CD1c-positive myeloid dendritic cell (primary cell): ENCODE measurements around the gene ZER1.

Experiments used
- DNase-seq: peaks from one replicate; pipeline ENCODE4 v3.0.0-alpha.2; 2016; ENCODE audit errors: extremely low spot score

Gene ZER1

GRCh38 chr9:128735373-128735772, 36.4 kb downstream of the ZER1 start:
- no peak for DNase-seq

- peak; percentile 59 for DNase-seq
Observed at GRCh38 chr9:128733256-128733655, 38.5 kb downstream of the ZER1 start.

GRCh38 chr9:128732576-128732975, 39.2 kb downstream of the ZER1 start:
- no peak for DNase-seq

DNA sequence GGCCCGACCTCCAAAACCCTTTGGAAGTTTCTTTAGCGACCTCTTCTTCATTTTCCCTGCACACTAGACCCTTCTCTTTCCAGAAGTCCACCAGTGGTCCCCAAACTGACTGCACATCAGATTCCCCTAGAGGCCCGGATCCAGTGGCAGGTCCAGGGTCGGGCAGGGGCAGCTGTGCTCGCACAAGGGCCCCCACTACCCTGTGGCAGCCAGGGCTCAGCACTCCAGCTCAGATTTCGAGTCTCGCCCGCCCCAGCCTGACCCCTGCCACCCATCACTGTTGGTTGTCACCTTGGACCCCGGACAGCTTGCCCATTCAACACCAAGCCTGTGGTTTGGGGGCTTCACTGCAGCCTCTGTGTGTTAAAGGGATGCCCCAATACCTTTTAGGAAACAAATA, 40.0 kb downstream of the ZER1 start:
- no peak for DNase-seq

- no peak for DNase-seq
Observed at GRCh38 chr9:128731093-128731492, 40.6 kb downstream of the ZER1 start.

DNA sequence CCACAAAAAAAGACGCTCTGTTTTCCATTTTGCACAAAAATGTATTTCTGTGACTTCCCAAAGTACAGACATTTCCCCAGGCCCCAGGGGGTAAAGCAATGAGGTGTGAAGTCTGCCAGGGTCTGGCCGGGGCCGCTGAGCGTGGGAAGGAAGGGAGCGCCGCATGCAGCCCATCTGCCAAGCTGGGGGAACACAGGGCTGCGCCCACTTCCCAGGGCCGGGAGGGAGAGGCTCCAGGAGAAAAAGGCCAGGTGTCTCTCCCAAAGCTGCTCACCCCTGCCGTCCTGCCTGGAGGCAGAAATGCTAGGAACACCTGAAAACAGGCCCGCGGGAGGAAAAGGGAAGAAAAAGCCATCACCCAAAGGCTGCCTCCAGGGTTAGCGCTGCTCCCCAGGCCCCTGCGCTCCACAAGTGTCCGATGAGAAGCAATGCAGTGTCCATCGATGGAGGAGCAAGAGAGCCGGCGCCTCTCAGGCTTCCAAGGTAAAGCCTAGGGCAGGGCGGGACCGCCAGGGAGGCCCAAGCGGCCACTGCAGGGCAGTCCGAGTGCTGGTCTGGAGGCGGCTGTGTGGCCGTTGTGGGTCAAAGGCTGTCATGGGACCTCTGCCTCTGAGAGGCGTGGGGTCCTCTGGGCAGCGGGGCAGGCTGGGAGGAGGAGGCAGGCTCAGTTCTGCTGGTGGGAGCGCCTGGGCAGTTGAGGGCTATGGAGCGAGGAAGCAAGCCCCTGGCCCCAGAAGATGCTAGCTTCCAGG, 41.8 kb downstream of the ZER1 start:
- no peak for DNase-seq

GRCh38 chr9:128729302-128729701, 42.4 kb downstream of the ZER1 start:
- no peak for DNase-seq

DNA sequence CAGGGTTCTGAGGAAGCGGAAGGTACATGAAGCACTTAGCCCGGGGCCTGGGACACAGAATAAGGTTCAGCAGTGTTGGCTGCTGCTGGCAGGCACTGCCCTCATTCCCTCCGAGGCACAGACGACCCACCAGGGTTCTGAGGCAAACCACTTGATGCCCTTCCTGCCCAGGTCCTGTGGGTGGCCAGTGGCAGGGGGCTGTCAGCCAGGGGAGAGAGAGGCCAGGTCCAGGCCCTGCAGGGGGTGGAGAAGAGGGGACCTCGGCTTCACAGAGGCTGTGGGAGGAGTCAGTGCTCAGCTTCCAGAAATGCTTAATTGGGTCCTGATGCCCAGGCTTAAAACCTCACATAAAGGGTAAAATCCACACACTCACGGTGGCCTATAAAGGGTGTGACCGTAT, 43.4 kb downstream of the ZER1 start:
- no peak for DNase-seq

- no peak for DNase-seq
Observed at GRCh38 chr9:128727640-128728248, 44.0 kb downstream of the ZER1 start.

- DNase-seq = peak; percentile 82
Observed at GRCh38 chr9:128724744-128725211, 46.9 kb downstream of the ZER1 start.

GRCh38 chr9:128723866-128724743, 47.6 kb downstream of the ZER1 start, which contains the start of gene ZDHHC12:
Gene ZDHHC12, minus strand, starts transcription at chr9:128724127. Its CDS starts 34 bp downstream, at chr9:128724093.
- peak; percentile 98 for DNase-seq

DNA sequence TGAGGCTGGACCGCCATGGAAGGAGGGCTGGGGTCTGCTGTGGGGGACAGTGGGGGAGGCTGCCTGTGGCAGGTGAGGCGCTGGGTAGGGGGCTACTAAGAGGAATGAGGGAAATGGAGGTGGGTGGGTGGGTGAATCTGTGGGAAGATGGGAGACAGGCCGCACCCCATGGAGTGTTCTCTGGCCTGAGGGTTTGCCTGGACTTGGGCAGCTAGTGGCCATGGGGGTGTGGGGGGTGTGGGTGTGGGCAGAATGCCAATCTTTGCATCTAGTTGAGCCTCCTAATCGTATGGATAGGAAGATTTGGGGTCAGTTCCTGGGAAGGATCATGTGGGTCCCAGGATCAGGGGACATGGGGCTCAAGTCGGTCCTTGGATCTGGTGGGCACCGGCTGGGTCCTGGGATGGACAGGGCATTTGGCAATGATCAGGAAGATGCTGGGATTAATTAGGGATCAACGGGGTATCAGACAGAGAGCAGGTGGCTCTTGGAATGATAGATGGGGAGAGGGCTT, 48.3 kb downstream of the ZER1 start:
- DNase-seq = no peak

GRCh38 chr9:128722380-128723351, 49.1 kb downstream of the ZER1 start:
- DNase-seq = no peak

DNA sequence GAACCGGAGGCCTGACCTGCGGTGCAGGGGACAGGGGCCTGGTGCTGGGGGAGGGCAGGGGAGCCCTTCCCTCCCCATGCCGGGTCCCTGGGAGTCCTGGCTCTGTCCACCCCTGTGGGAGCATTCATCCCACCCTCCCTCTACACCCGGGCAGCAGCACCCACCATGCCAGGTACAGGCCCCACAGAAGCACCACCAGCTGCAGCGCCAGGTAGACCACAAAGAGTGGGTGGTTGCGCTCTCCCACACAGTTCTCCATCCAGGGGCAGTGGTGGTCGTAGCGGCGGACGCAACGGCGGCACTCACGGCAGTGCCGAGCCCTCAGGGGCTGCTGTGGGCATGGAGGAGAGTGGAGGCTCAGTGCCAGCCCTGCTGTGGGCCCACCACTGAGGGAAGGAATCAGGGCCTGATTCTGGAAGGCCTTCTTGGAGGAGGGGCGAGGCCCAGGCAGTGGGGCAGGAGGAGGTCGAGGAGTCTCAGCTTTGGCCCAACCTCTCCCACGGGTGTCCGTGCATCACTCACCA, 50.2 kb downstream of the ZER1 start:
- no peak for DNase-seq

DNA sequence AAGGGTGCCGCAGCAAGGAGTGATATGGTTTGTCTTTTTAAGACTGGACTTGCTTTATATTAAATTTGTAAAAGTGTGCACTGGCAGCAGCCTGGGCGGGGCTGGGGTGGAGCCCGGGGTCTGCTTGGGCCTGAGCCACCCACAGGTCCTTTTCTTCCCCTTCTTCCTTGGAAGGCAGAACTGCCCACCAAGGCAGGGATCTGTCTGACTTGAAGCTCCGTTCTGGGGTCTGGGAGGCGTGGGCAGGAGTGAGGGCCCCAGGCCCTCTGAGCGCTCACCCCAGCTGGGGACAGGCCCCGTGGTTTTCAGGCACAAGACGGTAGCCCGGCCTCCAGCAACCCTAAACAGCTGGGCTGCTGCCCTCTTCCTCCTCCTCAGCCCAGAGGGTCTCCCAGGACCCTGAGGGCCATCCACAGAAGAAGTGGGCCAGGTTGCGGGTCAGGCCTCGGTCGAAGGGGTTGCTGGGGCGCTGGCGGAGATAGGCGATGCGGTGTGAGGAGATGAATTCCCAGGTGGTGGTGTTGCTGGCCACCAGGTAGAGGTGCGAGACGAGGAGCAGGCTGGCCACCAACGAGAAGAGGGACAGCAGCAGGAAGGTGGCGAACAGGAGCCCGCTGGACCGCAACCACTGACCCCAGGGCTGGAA, 50.8 kb downstream of the ZER1 start:
- DNase-seq = no peak

DNA sequence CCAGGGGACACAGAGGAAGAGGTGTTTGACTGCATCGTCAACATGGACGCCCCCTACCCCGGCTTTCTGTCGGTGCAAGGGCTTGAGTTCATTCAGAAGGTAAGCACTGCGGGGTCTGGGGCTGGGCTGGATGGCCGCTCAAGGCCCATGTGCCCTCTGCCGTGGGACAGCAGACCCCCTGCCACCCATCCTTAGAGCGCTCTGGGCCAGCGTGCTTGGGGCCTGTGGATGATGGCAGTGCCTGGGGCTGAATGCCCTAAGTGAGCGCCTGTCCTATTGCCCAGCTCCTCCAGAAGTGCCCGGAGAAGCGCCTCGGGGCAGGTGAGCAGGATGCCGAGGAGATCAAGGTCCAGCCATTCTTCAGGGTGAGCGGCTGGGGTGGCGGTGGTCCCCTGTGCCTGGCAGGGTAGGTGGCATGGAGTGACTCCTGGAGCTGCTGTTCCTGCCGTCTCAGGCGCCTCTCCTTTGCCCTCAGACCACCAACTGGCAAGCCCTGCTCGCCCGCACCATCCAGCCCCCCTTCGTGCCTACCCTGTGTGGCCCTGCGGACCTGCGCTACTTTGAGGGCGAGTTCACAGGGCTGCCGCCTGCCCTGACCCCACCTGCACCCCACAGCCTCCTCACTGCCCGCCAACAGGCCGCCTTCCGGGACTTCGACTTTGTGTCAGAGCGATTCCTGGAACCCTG, 51.7 kb downstream of the ZER1 start:
- no peak for DNase-seq

DNA sequence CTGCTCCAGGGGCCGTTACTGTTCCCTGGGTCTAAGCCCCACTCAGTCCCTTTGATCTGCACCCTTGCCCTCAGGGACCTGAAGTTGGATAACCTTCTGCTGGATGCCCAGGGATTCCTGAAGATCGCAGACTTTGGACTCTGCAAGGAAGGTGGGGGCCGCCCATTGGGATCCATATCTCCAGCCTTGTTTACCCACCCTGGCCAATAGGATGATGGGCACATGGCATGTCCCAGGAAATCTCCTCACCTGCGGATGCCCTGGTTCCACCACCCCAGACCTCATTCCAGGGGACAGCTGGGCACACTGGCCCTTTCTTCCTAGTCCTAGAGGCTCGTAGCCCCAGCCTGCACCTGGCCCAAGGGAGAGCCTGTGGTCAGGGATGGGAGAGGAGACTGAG, 53.3 kb downstream of the ZER1 start:
- no peak for DNase-seq

- no peak for DNase-seq
Observed at GRCh38 chr9:128718047-128718446, 53.7 kb downstream of the ZER1 start.

- no peak for DNase-seq
Observed at GRCh38 chr9:128716581-128717254, 55.0 kb downstream of the ZER1 start.
